GM12878 (cell line): Measurements from ENCODE around the gene MRPL37. TPM values are rescaled to one million over a fixed set of nuclear protein-coding genes. Genes with fewer than 3 reads are reported as not detected.

ENCODE experiments used
- ATAC-seq: fragments of 200-7000 bp; cut with Tn5 transposase; 3 replicates; pipeline ENCODE4 v1.9.1; 2020; ENCODE audit warnings: mild to moderate bottlenecking, moderate library complexity
- BruUV-seq: library from RNA; stranded (reverse); fragments of 400-500 nt; replicated peaks from 2 replicates; lab custom pipeline; 2021; lab: Mats Ljungman, UMichigan
- CTCF ChIA-PET: fragments of 300-600 bp; sonication (Branson Sonifier 250); formaldehyde crosslinking; extraction: SDS; loops from one replicate; lab custom pipeline; 2021; ENCODE audit warnings: inconsistent platforms; lab: Yijun Ruan, JAX
- POLR2A ChIA-PET: fragments of 350-600 bp; formaldehyde crosslinking; extraction: SDS; loops from one replicate; lab custom pipeline; 2021; ENCODE audit warnings: inconsistent platforms; lab: Charles Lee
- RAD21 ChIA-PET: fragments of 300-600 bp; sonication (Branson Sonifier 250); formaldehyde crosslinking; loops from one replicate; lab custom pipeline; 2023; ENCODE audit warnings: antibody characterized with exemption; ENCODE audit not compliant: unreplicated experiment; lab: Charles Lee
- SMC1A ChIA-PET: fragments of 300-600 bp; sonication (Branson Sonifier 250); formaldehyde crosslinking; loops from one replicate; lab custom pipeline; 2023; ENCODE audit not compliant: unreplicated experiment, uncharacterized antibody; lab: Charles Lee
- DNase-seq: peaks from one replicate; pipeline ENCODE4 v3.0.0-alpha.2; 2011; ENCODE audit warnings: low read depth, low spot score
- FAIRE-seq: peaks from 3 replicates; lab custom pipeline; 2011; peaks lifted over from hg19 to GRCh38; lab: Jason Lieb, UNC
- H2AFZ ChIP-seq: 2 replicates; pipeline ENCODE4 v1.6.0; 2011; ENCODE audit warnings: low read depth, low read length, control low read depth; ENCODE audit not compliant: control insufficient read depth
- H3K27ac ChIP-seq: 2 replicates; pipeline ENCODE4 v1.5.1; 2011; ENCODE audit warnings: control low read depth; ENCODE audit not compliant: control insufficient read depth, insufficient read depth
- H3K27me3 ChIP-seq, 2 experiments: replicated peaks in 1 of 2; 2 replicates each; pipeline versions ENCODE4 v1.6.0 to v1.6.1; 2011; ENCODE audit warnings: low read length in 1 of 2; ENCODE audit not compliant: control insufficient read depth in 2 of 2, insufficient read depth in 2 of 2
- H3K36me3 ChIP-seq, 2 experiments: 2 replicates each; pipeline ENCODE4 v1.5.1; 2011; ENCODE audit warnings: low read length in 1 of 2; ENCODE audit not compliant: control insufficient read depth in 2 of 2, insufficient read depth in 2 of 2
- H3K4me1 ChIP-seq: 2 replicates; pipeline ENCODE4 v1.6.1; 2011; ENCODE audit warnings: mild to moderate bottlenecking, low read length, moderate library complexity, mixed read lengths; ENCODE audit not compliant: control insufficient read depth, insufficient read depth
- H3K4me2 ChIP-seq: 2 replicates; pipeline ENCODE4 v1.6.0; 2011; ENCODE audit warnings: control low read depth; ENCODE audit not compliant: control insufficient read depth, insufficient read depth
- H3K4me3 ChIP-seq: fragments of 200-600 bp; sonication (generic); 2 replicates; pipeline ENCODE4 v1.5.1; 2016
- H3K79me2 ChIP-seq: 2 replicates; pipeline ENCODE4 v1.6.0; 2011; ENCODE audit warnings: low read length; ENCODE audit not compliant: control insufficient read depth, insufficient read depth
- H3K9ac ChIP-seq: 2 replicates; pipeline ENCODE4 v1.8.0; 2011; ENCODE audit warnings: low read length, control low read depth, mixed read lengths; ENCODE audit not compliant: control insufficient read depth, insufficient read depth
- H3K9me3 ChIP-seq: replicated peaks from 3 replicates; pipeline ENCODE4 v1.5.1; 2011; ENCODE audit warnings: mild to moderate bottlenecking, low read length; ENCODE audit not compliant: control insufficient read depth, insufficient read depth
- H4K20me1 ChIP-seq: 2 replicates; pipeline ENCODE4 v1.6.0; 2011; ENCODE audit not compliant: control insufficient read depth, insufficient read depth
- ATF3 ChIP-seq: IDR thresholded peaks from 2 replicates; pipeline ENCODE4 v1.6.1; 2011; ENCODE audit warnings: low read depth, mild to moderate bottlenecking, low read length, moderate library complexity, borderline replicate concordance; ENCODE audit errors: extremely low read depth
- BRCA1 ChIP-seq: IDR thresholded peaks from 2 replicates; pipeline ENCODE4 v1.6.1; 2011; ENCODE audit warnings: low read depth, low read length, improper control_type of control experiment
- CREB1 ChIP-seq: IDR thresholded peaks from 2 replicates; pipeline ENCODE4 v1.6.1; 2012; ENCODE audit warnings: low read depth, mild to moderate bottlenecking, inconsistent platforms
- E2F4 ChIP-seq: IDR thresholded peaks from 2 replicates; pipeline ENCODE4 v1.6.1; 2012; ENCODE audit warnings: low read depth, low read length, improper control_type of control experiment
- EED ChIP-seq: sonication (generic); IDR thresholded peaks from 2 replicates; pipeline ENCODE4 v1.6.1; 2016; ENCODE audit warnings: antibody characterized with exemption, low read depth
- EGR1 ChIP-seq, 2 experiments: IDR thresholded peaks; 1 replicate in 1 of 2; 2 replicates in 1 of 2; pipeline ENCODE4 v1.6.1; 2011 to 2012; ENCODE audit warnings: low read depth in 2 of 2, low read length in 2 of 2, borderline replicate concordance in 1 of 2, mild to moderate bottlenecking in 1 of 2, moderate library complexity in 1 of 2
- FOS ChIP-seq: IDR thresholded peaks from 3 replicates; pipeline ENCODE4 v1.6.1; 2011; ENCODE audit warnings: borderline replicate concordance; ENCODE audit not compliant: insufficient read length; ENCODE audit errors: extremely low read depth
- FOXK2 ChIP-seq: fragments of 450-650 bp; IDR thresholded peaks from 2 replicates; pipeline ENCODE4 v1.6.1; 2017; ENCODE audit warnings: mild to moderate bottlenecking, moderate library complexity
- MXI1 ChIP-seq: fragments of 150-350 bp; IDR thresholded peaks from 2 replicates; pipeline ENCODE4 v1.6.1; 2011; ENCODE audit warnings: low read depth, mild to moderate bottlenecking, inconsistent platforms, low read length, improper control_type of control experiment
- PKNOX1 ChIP-seq: fragments of 450-650 bp; IDR thresholded peaks from 2 replicates; pipeline ENCODE4 v1.6.1; 2016; ENCODE audit warnings: mild to moderate bottlenecking
- RB1 ChIP-seq: fragments of 450-650 bp; formaldehyde crosslinking; IDR thresholded peaks from 2 replicates; pipeline ENCODE4 v1.6.1; 2017; ENCODE audit warnings: mild to moderate bottlenecking, borderline replicate concordance
- RELA ChIP-seq: fragments of 450-650 bp; IDR thresholded peaks from 2 replicates; pipeline ENCODE4 v1.8.0; 2014; ENCODE audit warnings: borderline replicate concordance; ENCODE audit not compliant: partially characterized antibody
- RUNX3 ChIP-seq: IDR thresholded peaks from 2 replicates; pipeline ENCODE4 v1.6.1; 2012; ENCODE audit warnings: low read length, inconsistent platforms
- WGBS: methylation state at CpG from one replicate; pipeline ENCODE4 v1.1.6; 2016; ENCODE audit warnings: low lambda C conversion rate; ENCODE audit not compliant: insufficient replicate concordance, insufficient coverage; ENCODE audit errors: missing lambda C conversion rate; 5-methylcytosine and 5-hydroxymethylcytosine counted together
- in situ Hi-C: fragments of 300-500 bp; cut with MboI; formaldehyde crosslinking; loops from 9 replicates; pipeline ENCODE4 v1.14.3; 2018; ENCODE audit warnings: mixed read lengths
- intact Hi-C: fragments of 100-400 bp; cut with micrococcal nuclease; formaldehyde crosslinking; loops from one replicate; pipeline ENCODE4 v1.14.2; 2022; ENCODE audit not compliant: unreplicated experiment
- polyA plus RNA-seq, 11 experiments: library from polyadenylated mRNA; depleted of rRNA in 4 of 11; unstranded in 6 of 11; stranded (reverse) in 5 of 11; fragments of >200 nt; fragmentation: Nextera tagmentation in 4 of 11; fragmentation: Illumina TruSeq in 1 of 11; extraction: Ambion mirVana in 4 of 11; extraction: Trizol in 1 of 11; gene quantifications; 1 replicate in 1 of 11; 2 replicates in 10 of 11; pipeline versions ENCODE4 v1.2.1 to v1.2.3, GENCODE V29; 2011 to 2016; ENCODE audit warnings: inconsistent platforms in 2 of 11, missing spikeins in 2 of 11, low read depth in 1 of 11
- total RNA-seq, 4 experiments: library from RNA; depleted of rRNA in 3 of 4; stranded (reverse); fragments of >200 nt in 3 of 4; fragmentation: Illumina TruSeq in 1 of 4; extraction: Trizol in 1 of 4; gene quantifications; 2 replicates each; pipeline versions ENCODE4 v1.2.1 to v1.2.3, GENCODE V29; 2013 to 2021

MRPL37 gene
- total and polyA plus RNA-seq, 10 of the 15 experiments (the other 5 are each of a cell fraction or from before 2014, with no cell fraction given), result 41.4 to 217 (median 159) TPM

- H3K4me2 ChIP-seq, result no peak overlapping the region
- H3K4me1 ChIP-seq, result no peaks in the 10 kb centered on the region
- intact Hi-C loops, result no loop called here
- no peaks in the 10 kb centered on the region for H3K9me3 ChIP-seq
- SMC1A ChIA-PET, result interaction anchor here (0.7 kb wide), 1 partner anchor 226 kb away, joined by 3 read pairs; no protein-coding TSS in a partner anchor
- no peaks in the 10 kb centered on the region for H4K20me1 ChIP-seq
- no peak overlapping the region for H3K27ac ChIP-seq
- H3K9ac ChIP-seq, result no peak overlapping the region
- POLR2A ChIA-PET, result no interaction called here
- no peak overlapping the region for H3K4me3 ChIP-seq
- H3K27me3 ChIP-seq, result no peaks in the 10 kb centered on the region
- in situ Hi-C loops, result no loop called here
- no peak overlapping the region for H2AFZ ChIP-seq
- BruUV-seq, result no TSS peak
- RAD21 ChIA-PET, result no interaction called here
- no peak for ATAC-seq
- no peak for DNase-seq
- no peak for TF ChIP-seq ATF3
- TF ChIP-seq RB1, result no peak
- TF ChIP-seq EED, result no peak
- TF ChIP-seq CREB1, result no peak
- WGBS, result 83% methylated on average over 9 of the region's 9 CpGs
- FAIRE-seq, result no peak
- H3K79me2 ChIP-seq, result no peaks in the 10 kb centered on the region
- H3K36me3 ChIP-seq, result peaks cover 0 to 7% of the 10 kb centered on the region in 2 experiments; a peak in 3 of 4 replicates
- CTCF ChIA-PET, result no interaction called here
Measured at GRCh38 chr1:54255026-54255702, 55.2 kb downstream of the MRPL37 start.

- ChIA-PET CTCF (no interaction called here), POLR2A (no interaction called here), SMC1A (no interaction called here), RAD21 (no interaction called here)
- Histone ChIP-seq H3K36me3 (peaks cover 0 to 5% of the 10 kb centered on the region in 2 experiments; a peak in 3 of 4 replicates), H3K4me1 (no peaks in the 10 kb centered on the region), H2AFZ (no peak overlapping the region), H3K4me3 (no peak overlapping the region), H3K27ac (no peak overlapping the region), H3K27me3 (no peaks in the 10 kb centered on the region), H4K20me1 (no peaks in the 10 kb centered on the region), H3K9me3 (no peaks in the 10 kb centered on the region), H3K4me2 (no peak overlapping the region), H3K9ac (no peak overlapping the region), H3K79me2 (no peaks in the 10 kb centered on the region)
- 92% methylated on average over 13 of the region's 13 CpGs for WGBS
- ATAC-seq, result no peak
- in situ Hi-C loops, result no loop called here
- BruUV-seq, result no TSS peak
- FAIRE-seq, result no peak
- TF ChIP-seq E2F4, result no peak
- TF ChIP-seq FOXK2, result no peak
- no peak for TF ChIP-seq RUNX3
- TF ChIP-seq RELA, result no peak
- no peak for TF ChIP-seq PKNOX1
- no peak for TF ChIP-seq MXI1
- TF ChIP-seq BRCA1, result no peak
- TF ChIP-seq FOS, result no peak
- no peak for TF ChIP-seq EGR1 (IDR thresholded peaks at IDR 0.05; ENCODE audit: borderline replicate concordance in 1 of 2, low read depth in 2 of 2, low read length in 2 of 2)
- intact Hi-C loops, result no loop called here
- DNase-seq, result no peak
Measured at GRCh38 chr1:54256522-54257345, 56.8 kb downstream of the MRPL37 start.
